GM19025 (cell line): ENCODE measurements around the gene SLC35E2B.

Experiments used
- ATAC-seq: cut with Tn5 transposase; IDR thresholded peaks from one replicate; pipeline ENCODE4 v1.9.1; 2021; ENCODE audit warnings: mild to moderate bottlenecking, low read depth, moderate library complexity; ENCODE audit not compliant: unreplicated experiment

SLC35E2B gene

DNA sequence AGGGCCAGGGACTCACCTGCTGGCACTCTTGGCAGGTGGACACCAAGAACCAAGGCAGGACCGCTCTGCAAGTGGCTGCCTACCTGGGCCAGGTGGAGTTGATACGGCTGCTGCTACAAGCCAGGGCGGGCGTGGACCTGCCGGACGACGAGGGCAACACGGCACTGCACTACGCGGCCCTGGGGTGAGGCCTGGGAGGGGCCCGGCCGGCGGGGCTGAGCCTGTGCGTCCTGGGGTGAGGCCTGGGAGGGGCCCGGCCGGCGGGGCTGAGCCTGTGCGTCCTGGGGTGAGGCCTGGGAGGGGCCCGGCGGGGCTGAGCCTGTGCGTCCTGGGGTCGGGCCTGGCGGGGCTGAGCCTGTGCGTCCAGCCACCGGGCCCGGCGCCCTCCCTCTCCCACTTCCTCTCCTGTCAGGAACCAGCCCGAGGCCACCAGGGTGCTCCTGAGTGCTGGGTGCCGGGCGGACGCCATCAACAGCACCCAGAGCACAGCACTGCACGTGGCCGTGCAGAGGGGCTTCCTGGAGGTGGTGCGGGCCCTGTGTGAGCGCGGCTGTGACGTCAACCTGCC lies 65.2 kb downstream of the SLC35E2B start:
- ATAC-seq: no peak

DNA sequence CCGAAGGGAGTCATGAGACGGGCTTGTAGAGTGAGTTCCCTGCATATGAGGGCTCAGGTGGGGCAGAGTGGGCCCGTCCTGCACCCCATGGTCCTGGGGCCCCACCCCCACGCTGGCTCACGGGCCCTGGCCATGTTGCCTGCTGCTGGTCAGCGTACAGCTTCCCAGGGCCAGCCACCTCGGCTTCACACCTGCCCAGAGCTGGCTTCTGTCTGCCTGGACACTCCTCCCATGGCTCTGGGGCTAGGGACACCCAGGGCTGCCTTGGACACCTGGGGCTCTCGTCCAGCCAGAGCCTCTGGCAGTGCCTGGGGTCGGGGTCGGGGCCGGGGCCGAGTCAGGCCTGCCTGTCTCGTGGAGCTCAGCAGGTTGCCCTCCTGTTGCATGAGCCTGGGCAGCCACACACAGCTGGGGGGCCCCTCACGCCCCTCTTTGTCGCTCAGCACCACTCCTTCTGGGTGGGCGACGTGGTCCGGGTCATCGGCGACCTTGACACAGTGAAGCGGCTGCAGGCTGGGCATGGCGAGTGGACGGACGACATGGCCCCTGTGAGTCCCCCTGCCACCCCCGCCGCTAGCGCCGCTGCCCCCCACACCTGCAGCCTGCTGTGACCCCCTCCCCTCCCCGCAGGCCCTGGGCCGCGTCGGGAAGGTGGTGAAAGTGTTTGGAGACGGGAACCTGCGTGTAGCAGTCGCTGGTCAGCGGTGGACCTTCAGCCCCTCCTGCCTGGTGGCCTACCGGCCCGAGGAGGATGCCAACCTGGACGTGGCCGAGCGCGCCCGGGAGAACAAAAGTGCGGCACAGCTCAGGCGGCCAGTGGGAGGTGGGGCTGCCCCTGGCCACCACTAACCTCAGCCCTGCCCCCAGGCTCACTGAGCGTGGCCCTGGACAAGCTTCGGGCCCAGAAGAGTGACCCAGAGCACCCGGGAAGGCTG lies 66.1 kb downstream of the SLC35E2B start:
- no peak for ATAC-seq

DNA sequence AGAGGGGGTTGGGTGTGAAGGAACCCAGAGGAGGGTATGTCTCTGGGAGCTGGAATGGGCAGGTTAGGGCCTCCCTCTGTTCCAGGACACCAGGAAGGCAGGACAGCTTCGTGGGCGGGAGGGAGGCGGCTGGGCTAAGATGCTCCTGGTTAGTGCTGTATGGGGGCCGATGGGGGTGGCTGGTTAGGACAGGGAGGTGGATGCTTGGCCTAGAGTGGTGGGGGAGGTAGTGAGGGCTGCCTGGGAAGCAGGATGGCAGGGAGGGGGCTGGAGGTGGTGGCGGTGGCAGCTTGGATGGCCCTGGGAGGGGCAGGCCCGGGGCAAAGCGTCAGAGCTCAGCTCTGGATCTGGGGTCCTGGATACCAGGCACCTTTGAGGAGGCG lies 66.8 kb downstream of the SLC35E2B start:
- no peak for ATAC-seq

DNA sequence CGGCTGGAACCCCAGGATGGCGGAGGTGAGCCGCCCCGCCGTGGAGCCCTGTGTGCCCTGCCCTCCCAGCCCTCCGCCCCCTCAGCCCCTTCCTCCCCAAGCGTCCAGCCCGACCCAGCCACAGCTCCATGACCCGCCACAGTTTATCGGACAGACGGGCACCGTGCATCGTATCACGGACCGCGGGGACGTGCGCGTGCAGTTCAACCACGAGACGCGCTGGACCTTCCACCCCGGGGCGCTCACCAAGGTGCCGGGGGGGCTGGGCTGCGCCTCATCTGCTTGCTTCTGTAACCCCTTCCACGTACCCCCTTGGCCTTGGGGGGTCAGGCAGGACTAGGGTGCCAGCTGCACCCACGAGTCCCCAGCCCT lies 67.2 kb downstream of the SLC35E2B start:
- no peak for ATAC-seq

DNA sequence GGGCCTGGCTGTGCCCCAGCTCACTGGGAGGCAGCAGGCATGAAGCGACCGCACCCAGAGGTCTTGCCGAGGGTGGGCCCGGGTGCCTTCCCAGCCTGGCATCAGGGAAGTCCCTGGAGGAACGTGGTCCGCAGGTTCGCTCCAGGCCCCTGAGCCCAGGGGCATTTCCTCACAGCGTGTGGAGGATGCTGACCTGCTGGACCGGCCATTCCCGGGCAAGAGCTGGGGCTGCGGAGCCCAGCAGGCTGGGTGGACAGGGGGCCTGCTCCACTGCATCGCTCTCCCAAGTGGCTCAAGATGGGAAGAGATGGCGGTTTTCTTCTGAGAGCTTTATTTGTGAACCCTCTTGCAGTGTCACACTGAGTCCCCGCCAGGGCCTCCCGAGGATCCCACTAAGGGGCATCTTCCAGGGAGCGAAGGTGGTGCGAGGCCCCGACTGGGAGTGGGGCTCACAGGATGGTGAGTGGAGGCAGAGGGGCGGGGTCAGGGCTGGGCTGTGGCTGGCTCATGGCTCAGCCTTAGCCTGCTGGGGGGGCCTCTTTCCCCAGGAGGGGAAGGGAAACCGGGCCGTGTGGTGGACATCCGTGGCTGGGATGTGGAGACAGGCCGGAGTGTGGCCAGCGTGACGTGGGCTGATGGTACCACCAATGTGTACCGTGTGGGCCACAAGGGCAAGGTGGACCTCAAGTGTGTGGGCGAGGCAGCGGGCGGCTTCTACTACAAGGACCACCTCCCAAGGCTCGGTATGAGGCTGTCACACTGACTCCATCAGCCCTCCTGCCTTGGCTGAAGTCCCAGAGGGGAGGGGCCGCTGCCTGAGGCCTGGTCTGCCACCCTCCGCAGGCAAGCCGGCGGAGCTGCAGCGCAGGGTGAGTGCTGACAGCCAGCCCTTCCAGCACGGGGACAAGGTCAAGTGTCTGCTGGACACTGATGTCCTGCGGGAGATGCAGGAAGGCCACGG lies 67.9 kb downstream of the SLC35E2B start:
- no peak for ATAC-seq

DNA sequence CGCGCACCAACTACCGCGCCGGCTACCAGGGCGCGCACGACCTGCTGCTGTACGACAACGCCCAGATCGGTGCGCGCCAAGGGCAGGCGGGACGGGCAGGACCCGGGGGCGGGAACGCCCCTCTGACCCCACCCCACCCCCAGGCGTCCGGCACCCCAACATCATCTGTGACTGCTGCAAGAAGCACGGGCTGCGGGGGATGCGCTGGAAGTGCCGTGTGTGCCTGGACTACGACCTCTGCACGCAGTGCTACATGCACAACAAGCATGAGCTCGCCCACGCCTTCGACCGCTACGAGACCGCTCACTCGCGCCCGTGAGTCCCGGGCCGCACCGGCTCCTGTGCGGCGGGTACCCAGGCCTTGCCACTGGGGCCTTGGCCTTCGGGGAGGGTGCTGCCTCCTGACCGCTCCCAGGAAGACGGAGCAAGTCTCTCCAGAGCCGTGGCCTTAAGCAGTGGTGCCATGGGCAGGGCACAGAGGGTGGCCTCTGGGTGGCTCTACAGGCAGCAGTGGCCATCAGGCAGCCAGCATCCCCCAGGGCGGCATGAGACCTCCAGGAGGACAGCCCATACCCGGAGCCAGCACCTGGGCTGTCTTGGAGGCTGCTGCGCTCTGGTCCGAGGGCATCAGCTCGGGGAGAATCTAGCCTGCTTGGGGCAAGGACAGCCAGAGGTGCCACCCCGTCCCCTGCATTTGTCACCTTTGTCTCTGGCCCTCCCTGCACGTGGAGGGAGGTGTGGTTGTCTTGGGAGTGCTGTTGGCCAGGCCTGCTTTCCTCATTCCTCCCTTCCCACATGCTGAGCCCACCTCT lies 68.8 kb downstream of the SLC35E2B start:
- ATAC-seq: no peak

DNA sequence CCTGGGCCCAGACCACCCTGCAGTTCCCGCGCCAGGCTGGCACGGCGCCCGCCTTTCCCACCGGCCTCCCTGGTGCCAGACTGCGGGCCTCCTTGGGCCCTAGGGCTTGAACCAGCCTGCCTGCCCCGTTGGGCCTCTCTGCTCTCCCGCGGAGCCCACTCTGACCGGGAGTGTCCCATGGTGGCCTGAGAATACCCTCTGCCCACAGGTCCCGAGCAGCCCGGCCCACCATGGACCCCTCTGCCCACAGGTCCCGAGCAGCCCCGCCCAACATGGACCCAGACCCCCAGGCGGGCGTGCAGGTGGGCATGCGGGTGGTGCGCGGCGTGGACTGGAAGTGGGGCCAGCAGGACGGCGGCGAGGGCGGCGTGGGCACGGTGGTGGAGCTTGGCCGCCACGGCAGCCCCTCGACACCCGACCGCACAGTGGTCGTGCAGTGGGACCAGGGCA lies 69.4 kb downstream of the SLC35E2B start:
- no peak for ATAC-seq

DNA sequence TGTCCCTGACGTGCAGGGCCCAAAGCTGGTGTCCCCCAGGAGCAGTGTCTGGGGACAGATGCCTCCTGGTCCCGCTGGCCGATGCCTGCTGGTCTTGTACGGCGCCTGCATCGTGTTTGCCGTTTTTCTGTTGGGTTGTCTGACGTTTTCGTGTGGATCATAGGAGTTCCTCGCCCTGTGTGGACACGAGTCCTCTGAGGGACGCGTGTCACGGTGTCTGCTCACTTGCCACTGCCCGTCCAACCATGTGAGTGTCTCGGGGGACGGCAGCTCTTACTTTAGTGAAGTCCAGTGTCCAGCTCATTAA lies 69.9 kb downstream of the SLC35E2B start:
- ATAC-seq: no peak

DNA sequence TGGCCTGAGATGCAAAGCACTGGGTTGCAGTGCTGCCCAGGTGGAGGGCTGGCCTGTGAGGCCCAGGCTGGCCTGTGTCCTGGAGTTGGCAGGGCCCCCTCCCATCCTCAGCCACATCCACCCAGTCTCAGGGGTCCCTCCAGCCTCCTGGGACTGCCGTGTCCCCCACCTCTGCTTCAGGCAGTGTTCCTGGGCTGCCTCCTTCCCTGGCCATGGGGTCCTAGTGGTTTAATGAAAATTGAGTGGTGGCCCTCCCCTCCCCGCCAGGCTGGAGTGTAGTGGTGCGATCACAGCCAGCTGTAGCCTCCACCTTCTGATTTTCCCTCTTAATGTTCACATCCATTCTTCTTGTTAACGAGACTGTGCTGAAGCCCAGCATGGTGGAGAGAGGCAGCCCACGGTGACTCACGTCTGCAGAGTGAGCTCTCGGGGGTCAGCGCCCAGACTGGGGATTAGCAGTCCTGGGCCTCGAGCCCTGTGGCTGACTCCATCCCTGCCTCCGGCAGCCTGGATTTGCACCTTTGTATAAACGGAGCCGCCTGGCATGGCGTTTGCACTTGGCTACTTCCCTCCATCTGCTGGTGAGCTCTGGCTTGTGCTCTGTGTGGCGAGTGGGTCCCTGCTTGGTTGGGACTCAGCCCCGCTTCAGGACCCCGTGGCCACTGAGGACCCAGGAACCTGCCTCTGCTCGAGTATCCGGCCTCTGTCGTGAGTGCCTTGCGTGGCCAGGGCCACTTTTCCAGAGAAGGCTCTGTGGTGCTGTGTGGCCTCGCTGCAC lies 70.4 kb downstream of the SLC35E2B start:
- no peak for ATAC-seq

DNA sequence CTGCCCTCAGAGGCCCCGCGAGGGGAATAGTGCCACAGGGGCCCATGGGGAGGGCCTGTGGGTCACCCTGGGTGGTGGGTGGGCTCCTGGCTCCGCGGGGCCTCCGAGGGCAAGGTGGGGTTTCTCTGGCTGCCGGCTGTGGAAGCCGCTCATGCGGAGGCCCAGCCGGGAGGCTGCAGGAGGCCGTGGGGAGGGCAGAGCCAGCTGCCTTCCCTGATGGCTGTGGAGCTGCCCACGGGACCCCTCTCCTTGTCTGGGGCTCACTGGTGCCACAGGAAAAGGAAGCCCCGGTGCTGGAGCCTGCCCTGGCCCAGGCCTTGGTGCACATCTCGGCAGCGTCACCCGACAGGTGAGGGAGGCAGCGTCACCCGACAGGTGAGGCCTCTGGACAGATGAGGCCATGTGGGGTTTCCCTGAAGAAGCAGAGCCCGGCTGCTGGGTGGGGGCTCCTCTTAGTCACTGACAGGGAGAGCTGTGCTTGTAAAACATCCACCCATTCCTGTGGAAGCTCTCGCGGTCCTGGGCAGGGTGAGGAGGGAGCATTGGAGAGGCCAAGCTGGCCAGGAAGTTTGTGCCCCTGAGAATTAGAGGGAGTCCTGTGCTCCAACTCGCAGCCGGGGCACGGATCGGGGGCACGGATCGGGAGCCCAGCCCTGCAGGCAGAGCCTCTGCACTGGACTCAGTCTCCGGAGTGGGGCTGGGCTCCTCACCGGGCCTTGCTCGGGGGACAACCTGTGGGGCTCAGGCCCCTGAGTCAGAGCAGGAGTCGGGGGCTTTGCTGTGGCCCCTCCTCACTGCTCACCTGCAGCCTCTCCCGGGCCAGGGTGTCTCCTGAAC lies 71.2 kb downstream of the SLC35E2B start:
- no peak for ATAC-seq

DNA sequence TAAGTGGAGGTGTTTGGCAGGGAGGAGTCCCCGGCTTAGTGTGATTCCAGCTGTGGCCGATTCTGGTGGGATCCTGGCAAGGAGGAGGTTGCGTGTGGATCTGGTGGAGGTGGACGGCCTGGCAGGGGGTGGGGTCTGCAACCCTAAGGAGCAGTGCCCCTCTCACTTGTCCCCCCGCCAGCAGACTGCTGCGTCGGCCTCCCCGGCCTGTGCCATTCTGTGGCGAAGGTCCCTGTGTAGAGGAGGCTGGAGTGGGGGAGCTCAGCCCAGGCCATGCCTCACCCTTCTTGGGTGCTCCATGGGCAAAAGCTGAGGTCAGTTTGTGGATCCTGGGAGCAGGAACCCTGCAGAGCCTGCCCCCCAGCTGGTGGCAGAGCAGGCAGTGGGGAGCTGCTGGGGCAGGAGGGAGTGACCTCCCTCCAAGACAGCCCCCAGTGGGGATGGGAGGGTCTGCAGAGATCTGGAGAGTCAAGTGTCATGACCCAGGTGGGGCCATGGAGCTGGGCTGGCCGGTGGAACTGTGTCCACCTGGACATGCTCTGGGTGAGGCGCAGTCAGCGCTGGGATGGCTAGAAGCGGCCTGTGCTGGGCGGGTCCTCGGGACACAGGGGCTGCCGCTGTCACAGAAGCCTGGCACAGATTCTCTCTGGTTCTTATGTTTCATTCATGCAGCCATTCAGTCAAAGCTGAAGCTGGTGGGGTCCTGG lies 72.0 kb downstream of the SLC35E2B start:
- no peak for ATAC-seq

DNA sequence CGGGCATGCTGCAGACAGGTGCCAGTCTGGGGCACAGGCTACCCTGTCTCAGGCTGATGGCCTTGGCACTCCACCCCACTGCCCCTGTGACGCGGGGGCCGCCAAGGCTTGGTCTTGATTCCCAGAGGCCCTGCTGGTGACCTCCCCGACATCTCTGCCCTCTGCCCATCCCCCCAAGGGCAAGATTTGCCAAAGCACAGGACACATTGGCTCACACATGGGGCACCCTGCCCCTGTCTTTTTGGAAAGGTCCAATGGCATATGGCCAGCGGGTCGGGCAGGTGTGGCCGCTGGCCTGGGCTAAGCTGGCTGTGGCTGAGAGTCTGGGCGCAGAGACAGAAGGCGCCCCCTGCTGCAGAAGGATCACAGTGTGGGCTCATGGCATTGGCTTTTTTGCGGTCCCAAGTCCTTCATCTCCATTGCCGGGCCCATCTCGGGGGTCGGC lies 72.7 kb downstream of the SLC35E2B start:
- ATAC-seq: no peak

DNA sequence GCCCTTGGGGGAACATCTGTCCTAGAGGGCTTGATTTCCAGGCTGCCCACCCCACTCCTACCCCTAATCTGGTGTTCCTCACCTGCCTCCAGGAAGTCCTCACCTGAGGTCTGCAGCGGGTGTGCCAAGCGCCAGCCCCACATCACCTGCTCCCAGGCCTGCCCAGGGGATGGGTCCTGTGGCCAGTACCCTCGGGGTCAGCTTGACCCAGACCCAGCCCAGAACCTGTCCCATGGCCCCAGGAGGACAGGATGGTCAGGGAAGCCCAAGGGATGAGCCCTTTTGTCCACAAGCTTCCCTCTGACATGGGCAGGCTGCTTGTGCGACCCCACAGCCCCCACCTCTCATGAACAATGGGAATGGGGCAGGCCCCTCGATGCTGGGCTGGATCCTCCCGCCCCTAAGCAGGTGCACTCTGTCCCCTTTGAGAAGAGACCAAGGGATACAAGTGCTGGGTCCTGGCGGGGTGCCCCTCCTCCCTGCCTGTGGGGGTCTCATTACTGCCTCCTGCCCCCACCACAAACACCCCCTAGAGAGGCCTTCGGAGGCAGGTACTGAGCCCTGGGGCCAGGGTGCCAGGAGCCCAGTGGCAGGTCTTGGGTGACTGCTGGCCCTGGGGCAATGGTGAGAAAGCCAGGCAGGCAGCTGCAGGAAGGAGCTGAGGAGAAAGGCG lies 74.1 kb downstream of the SLC35E2B start:
- no peak for ATAC-seq

DNA sequence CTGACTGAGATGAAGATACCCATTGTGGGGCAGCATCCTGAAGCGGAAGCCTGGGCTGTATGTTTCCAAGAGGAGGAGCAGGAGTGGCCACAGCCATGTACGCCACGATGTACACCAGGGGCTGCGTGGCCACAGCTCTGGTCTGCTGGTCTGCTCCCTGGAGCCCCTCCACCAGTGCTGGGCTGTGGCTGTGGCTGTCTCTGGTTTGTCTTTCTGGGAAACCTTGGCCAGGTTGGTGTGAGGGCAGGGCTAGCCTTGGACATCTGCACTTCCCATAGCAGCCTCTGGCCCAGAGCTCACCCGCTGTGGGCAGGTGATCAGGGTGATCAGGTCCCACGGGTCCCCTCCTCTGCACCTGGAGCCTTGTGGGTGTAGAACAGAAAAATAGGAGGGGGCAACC lies 74.7 kb downstream of the SLC35E2B start:
- no peak for ATAC-seq

DNA sequence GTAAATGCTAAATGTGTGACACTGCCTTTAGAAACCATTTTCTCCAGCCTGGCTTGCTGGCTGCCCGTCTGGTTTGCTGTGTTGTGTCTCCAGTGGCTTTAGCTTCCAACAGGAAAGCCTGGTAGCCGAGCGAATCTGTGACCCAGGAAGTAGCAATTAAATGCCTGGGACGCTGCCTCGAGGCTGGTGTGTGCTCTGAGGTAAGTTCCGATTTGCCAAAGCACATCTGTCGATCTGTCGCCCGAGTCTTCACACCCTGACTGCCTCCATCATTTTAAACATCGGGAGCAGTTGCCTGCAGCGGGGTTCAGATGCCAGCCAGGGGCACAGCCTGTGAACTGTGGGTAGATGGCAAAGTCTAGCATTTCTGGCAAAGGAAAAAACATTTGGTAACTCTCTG lies 75.1 kb downstream of the SLC35E2B start:
- no peak for ATAC-seq

DNA sequence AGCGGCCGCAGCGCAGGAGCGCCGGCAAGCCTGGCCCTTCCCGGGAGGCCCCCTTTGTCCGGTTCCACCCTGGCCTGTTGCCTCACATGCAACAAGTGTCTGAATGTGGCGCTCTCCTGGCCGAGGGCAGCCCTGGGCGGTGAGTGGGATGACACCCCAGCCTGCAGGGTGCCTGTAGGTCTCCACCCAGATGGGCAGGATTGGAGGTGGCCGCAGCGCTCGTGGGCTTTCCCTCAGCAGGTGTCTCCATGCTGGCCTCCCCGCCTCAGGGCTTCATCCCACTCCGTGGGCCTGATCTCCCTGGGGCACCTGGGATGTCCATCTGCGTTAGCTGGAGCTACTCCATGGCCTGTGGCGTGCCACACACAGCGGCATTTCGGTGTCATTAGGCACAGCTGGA lies 75.8 kb downstream of the SLC35E2B start:
- ATAC-seq: no peak

DNA sequence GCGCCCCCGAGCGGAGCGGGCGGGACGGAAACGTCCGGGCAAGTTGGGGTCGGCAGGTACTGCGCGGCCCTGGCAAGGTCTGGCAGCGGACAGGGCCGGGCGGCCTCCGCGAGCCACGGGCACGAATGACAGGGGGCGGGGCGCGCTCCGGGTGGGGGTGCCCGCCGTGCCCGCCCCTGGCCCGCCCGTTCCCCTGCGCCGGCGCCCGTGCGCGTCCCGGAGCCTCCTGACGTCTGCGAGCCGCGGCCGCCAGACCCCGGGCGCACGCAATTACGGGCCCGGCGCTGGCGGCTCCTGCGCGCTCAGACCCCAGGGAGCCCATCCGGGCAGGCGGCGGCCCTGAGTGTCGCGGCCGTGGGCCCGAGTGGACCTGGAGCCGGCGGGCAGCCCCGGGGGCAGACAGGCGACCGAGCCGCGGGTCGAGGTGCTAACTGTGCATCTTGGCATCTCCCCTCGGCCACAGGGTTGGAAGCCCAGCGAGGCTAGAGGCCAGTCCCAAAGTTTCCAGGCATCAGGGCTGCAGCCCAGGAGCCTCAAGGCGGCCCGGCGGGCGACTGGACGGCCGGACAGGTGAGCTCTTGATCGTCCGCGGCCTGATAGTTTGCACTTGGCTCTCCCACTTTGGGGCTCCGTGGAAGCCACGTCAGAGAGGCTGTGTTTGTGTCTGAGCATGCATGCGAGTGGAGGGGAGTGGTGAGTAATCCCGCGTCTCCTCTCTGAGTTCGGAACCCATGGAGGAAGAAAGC lies 76.4 kb downstream of the SLC35E2B start:
- ATAC-seq: peak; percentile 24
